SK-N-SH (cell line): ENCODE measurements around the gene MRPS7. TPM values are rescaled to one million over a fixed set of nuclear protein-coding genes. Genes with fewer than 3 reads are reported as not detected.
"Not testable (repeated sequence)": the region's sequence is repeated elsewhere in the genome, so short reads cannot be mapped to it uniquely, and the experiment has no call there.

Source experiments
- CTCF ChIA-PET: fragments of 300-600, 350-600 bp; formaldehyde crosslinking; extraction: SDS; loops from one replicate; lab custom pipeline; 2021; lab: Yijun Ruan, JAX
- POLR2A ChIA-PET: fragments of 350-600 bp; sonication (Branson Sonifier 250); formaldehyde crosslinking; extraction: SDS; loops from one replicate; lab custom pipeline; 2020; ENCODE audit warnings: antibody characterized with exemption, inconsistent platforms; lab: Yijun Ruan, JAX
- DNase-seq: peaks from one replicate; pipeline ENCODE4 v3.0.0; 2012
- H2AFZ ChIP-seq: fragments of 200-600 bp; sonication (generic); 2 replicates; pipeline ENCODE4 v1.8.1; 2016; ENCODE audit warnings: antibody characterized with exemption, mild to moderate bottlenecking, low read depth
- H3F3A ChIP-seq: fragments of 200-600 bp; sonication (generic); replicated peaks from 2 replicates; pipeline ENCODE3; 2016; ENCODE audit warnings: antibody characterized with exemption, mild to moderate bottlenecking; ENCODE audit not compliant: insufficient read depth
- H3K27ac ChIP-seq, 2 experiments: fragments of 200-500 bp in 1 of 2; fragments of 200-600 bp in 1 of 2; sonication (Bioruptor generic) in 1 of 2; sonication (generic), shearing (Covaris generic) in 1 of 2; 2 replicates each; pipeline versions ENCODE4 v1.5.1 to v1.6.1; 2014 to 2016; ENCODE audit warnings: low read depth in 2 of 2, inconsistent platforms in 1 of 2, low read length in 1 of 2, mild to moderate bottlenecking in 1 of 2, mixed read lengths in 1 of 2
- H3K27me3 ChIP-seq: fragments of 200-600 bp; sonication (generic), shearing (Covaris generic); 2 replicates; pipeline ENCODE4 v1.6.1; 2016; ENCODE audit warnings: mixed run types; ENCODE audit not compliant: insufficient read depth
- H3K36me3 ChIP-seq, 2 experiments: fragments of 200-500 bp in 1 of 2; fragments of 200-600 bp in 1 of 2; sonication (Bioruptor generic) in 1 of 2; sonication (generic) in 1 of 2; replicated peaks in 1 of 2; 2 replicates each; pipeline versions ENCODE3 to v1.5.1; 2014 to 2016; ENCODE audit warnings: low read length in 1 of 2, mild to moderate bottlenecking in 1 of 2; ENCODE audit not compliant: insufficient read depth in 2 of 2, control insufficient read depth in 1 of 2
- H3K4me1 ChIP-seq, 2 experiments: fragments of 200-500 bp in 1 of 2; fragments of 200-600 bp in 1 of 2; sonication (Bioruptor generic) in 1 of 2; sonication (generic), shearing (Covaris generic) in 1 of 2; 2 replicates each; pipeline versions ENCODE4 v1.5.1 to v1.6.1; 2014 to 2016; ENCODE audit warnings: low read depth in 1 of 2, low read length in 1 of 2, mixed run types in 1 of 2; ENCODE audit not compliant: insufficient read depth in 2 of 2, control insufficient read depth in 1 of 2
- H3K4me2 ChIP-seq: fragments of 200-600 bp; sonication (generic), shearing (Covaris generic); 2 replicates; pipeline ENCODE4 v1.6.1; 2017; ENCODE audit warnings: mixed run types
- H3K4me3 ChIP-seq, 2 experiments: fragments of 200-500 bp in 1 of 2; fragments of 200-600 bp in 1 of 2; sonication (Bioruptor generic) in 1 of 2; sonication (generic), shearing (Covaris generic) in 1 of 2; 2 replicates each; pipeline versions ENCODE4 v1.5.1 to v1.8.1; 2014 to 2016; ENCODE audit warnings: low read depth in 2 of 2, inconsistent platforms in 1 of 2, low read length in 1 of 2, mild to moderate bottlenecking in 1 of 2, mixed read lengths in 1 of 2, moderate library complexity in 1 of 2
- H3K79me2 ChIP-seq: fragments of 200-600 bp; sonication (generic); 2 replicates; pipeline ENCODE4 v1.8.1; 2017; ENCODE audit warnings: mild to moderate bottlenecking; ENCODE audit not compliant: insufficient read depth
- H3K9ac ChIP-seq: fragments of 200-600 bp; sonication (generic); 2 replicates; pipeline ENCODE4 v1.6.1; 2017; ENCODE audit warnings: mixed run types
- H3K9me2 ChIP-seq: fragments of 200-600 bp; sonication (generic); 2 replicates; pipeline ENCODE4 v1.6.1; 2017; ENCODE audit warnings: mixed run types
- H3K9me3 ChIP-seq: fragments of 200-600 bp; sonication (generic); 2 replicates; pipeline ENCODE4 v1.6.1; 2017; ENCODE audit warnings: mixed run types, mild to moderate bottlenecking, moderate library complexity
- H4K20me1 ChIP-seq: fragments of 200-600 bp; sonication (generic); 2 replicates; pipeline ENCODE4 v1.6.1; 2017; ENCODE audit warnings: mild to moderate bottlenecking, mixed run types; ENCODE audit not compliant: insufficient read depth
- FOSL2 ChIP-seq: IDR thresholded peaks from 2 replicates; pipeline ENCODE4 v1.4.0; 2012; ENCODE audit warnings: low read depth, mild to moderate bottlenecking, moderate library complexity, borderline replicate concordance
- IRF3 ChIP-seq: fragments of 150-350 bp; IDR thresholded peaks from 2 replicates; pipeline ENCODE4 v1.6.1; 2016; ENCODE audit warnings: mild to moderate bottlenecking, low read depth, low read length
- JUND ChIP-seq: IDR thresholded peaks from 2 replicates; pipeline ENCODE4 v1.4.0; 2012
- MEF2A ChIP-seq: IDR thresholded peaks from 2 replicates; pipeline ENCODE4 v1.4.0; 2012; ENCODE audit warnings: low read depth, borderline replicate concordance
- POLR2AphosphoS5 ChIP-seq: IDR thresholded peaks from 2 replicates; pipeline ENCODE4 v1.6.1; 2012; ENCODE audit warnings: low read depth, low read length
- WGBS: methylation state at CpG from one replicate; pipeline ENCODE4 v1.1.6; 2017; ENCODE audit warnings: low lambda C conversion rate; 5-methylcytosine and 5-hydroxymethylcytosine counted together
- polyA plus RNA-seq, 3 experiments: library from polyadenylated mRNA; depleted of rRNA; stranded (reverse); fragments of >200 nt; gene quantifications; 2 replicates each; pipeline ENCODE4 v1.2.3, GENCODE V29; 2012

Gene MRPS7
- polyA plus RNA-seq, 1 of the 3 experiments (the other 2 are of a cell fraction) = 82.8 TPM

- Histone ChIP-seq H4K20me1 (peaks cover 26% of the 10 kb centered on the region), H3K4me1 (peaks cover 0 to 4% of the 10 kb centered on the region in 2 experiments; a peak in 1 of 4 replicates), H3K36me3 (peaks cover 13 to 17% of the 10 kb centered on the region in 2 experiments), H3K9ac (no peak overlapping the region), H2AFZ (no peak overlapping the region), H3F3A (no peaks in the 10 kb centered on the region), H3K27me3 (no peaks in the 10 kb centered on the region), H3K27ac (no peak overlapping the region), H3K4me3 (no peak overlapping the region), H3K9me2 (no peaks in the 10 kb centered on the region), H3K9me3 (no peaks in the 10 kb centered on the region), H3K4me2 (no peak overlapping the region), H3K79me2 (peaks cover 65% of the 10 kb centered on the region)
- TF ChIP-seq JUND (no peak), IRF3 (no peak)
- POLR2A ChIA-PET = interaction anchor here (1.3 to 1.7 kb wide), 2 partner anchors 11 to 144 kb away, joined by 4 to 9 read pairs; partner anchors contain the start of genes GGA3 and MRPS7
- CTCF ChIA-PET = interaction anchor here (1.6 to 3.8 kb wide), 5 partner anchors 11 to 162 kb away, joined by 6 to 51 read pairs (median 12); partner anchors contain the start of genes GGA3, MIF4GD and MRPS7
- WGBS = 81% methylated on average over 11 of the region's 11 CpGs
- DNase-seq = no peak
These were observed 11.6 kb upstream of the MRPS7 start for GRCh38 chr17:75250009-75250471.

- H3K9me3 ChIP-seq = no peaks in the 10 kb centered on the region
- H3K4me3 ChIP-seq = no peak overlapping the region
- no peak for TF ChIP-seq MEF2A
- no peak for TF ChIP-seq FOSL2
- TF ChIP-seq POLR2AphosphoS5 = no peak
- POLR2A ChIA-PET = no interaction called here
- no peaks in the 10 kb centered on the region for H3K9me2 ChIP-seq
- DNase-seq = no peak
- H3K9ac ChIP-seq = no peak overlapping the region
- H2AFZ ChIP-seq = no peak overlapping the region
- CTCF ChIA-PET = interaction anchor here (3.7 to 3.8 kb wide), 2 partner anchors 9 to 13 kb away, joined by 12 to 51 read pairs; partner anchors contain the start of genes GGA3 and MRPS7
- no peaks in the 10 kb centered on the region for H3F3A ChIP-seq
- H4K20me1 ChIP-seq = peaks cover 31% of the 10 kb centered on the region
- no peaks in the 10 kb centered on the region for H3K27me3 ChIP-seq
- no peaks in the 10 kb centered on the region for H3K36me3 ChIP-seq
- peaks cover 79% of the 10 kb centered on the region for H3K79me2 ChIP-seq
- 95% methylated on average over 8 of the region's 8 CpGs for WGBS
- no peak overlapping the region for H3K27ac ChIP-seq
- peaks cover 0 to 2% of the 10 kb centered on the region in 2 experiments; a peak in 1 of 4 replicates for H3K4me1 ChIP-seq
- no peak overlapping the region for H3K4me2 ChIP-seq
These were observed 9.5 kb upstream of the MRPS7 start for GRCh38 chr17:75252039-75252816.

GRCh38 chr17:75255954-75256698 lies 5.6 kb upstream of the MRPS7 start:
- WGBS = 93% methylated on average over 11 of the region's 11 CpGs
- Histone ChIP-seq H3K4me1 (peaks cover 0 to 12% of the 10 kb centered on the region in 2 experiments; a peak in 2 of 4 replicates), H3K79me2 (peaks cover 83% of the 10 kb centered on the region), H4K20me1 (peaks cover 35% of the 10 kb centered on the region)
- DNase-seq, CTCF ChIA-PET, H3K9ac ChIP-seq, H3K27ac ChIP-seq, H3K9me2 ChIP-seq, H3K4me2 ChIP-seq, H3K27me3 ChIP-seq, H3K4me3 ChIP-seq, H3K9me3 ChIP-seq, H3F3A ChIP-seq, POLR2A ChIA-PET, H3K36me3 ChIP-seq, H2AFZ ChIP-seq: not testable (repeated sequence)

- H3K79me2 ChIP-seq = peaks cover 80% of the 10 kb centered on the region
- WGBS = 59% methylated on average over 2 of the region's 2 CpGs
- H3K27ac ChIP-seq, H3K27me3 ChIP-seq, DNase-seq, POLR2A ChIA-PET, H3K36me3 ChIP-seq, H3K9me3 ChIP-seq, CTCF ChIA-PET, H2AFZ ChIP-seq, H3K9me2 ChIP-seq, H3K4me3 ChIP-seq, H3K9ac ChIP-seq, H3F3A ChIP-seq, H3K4me2 ChIP-seq: not testable (repeated sequence)
- H3K4me1 ChIP-seq = peaks cover 0 to 13% of the 10 kb centered on the region in 2 experiments; a peak in 2 of 4 replicates
- peaks cover 27% of the 10 kb centered on the region for H4K20me1 ChIP-seq
These were observed 4.5 kb upstream of the MRPS7 start for GRCh38 chr17:75257228-75257627.
